ENCODE results near the gene VIM.
"Not testable (repeated sequence)": the region's sequence is repeated elsewhere in the genome, so short reads cannot be mapped to it uniquely, and the experiment has no call there.

DNA sequence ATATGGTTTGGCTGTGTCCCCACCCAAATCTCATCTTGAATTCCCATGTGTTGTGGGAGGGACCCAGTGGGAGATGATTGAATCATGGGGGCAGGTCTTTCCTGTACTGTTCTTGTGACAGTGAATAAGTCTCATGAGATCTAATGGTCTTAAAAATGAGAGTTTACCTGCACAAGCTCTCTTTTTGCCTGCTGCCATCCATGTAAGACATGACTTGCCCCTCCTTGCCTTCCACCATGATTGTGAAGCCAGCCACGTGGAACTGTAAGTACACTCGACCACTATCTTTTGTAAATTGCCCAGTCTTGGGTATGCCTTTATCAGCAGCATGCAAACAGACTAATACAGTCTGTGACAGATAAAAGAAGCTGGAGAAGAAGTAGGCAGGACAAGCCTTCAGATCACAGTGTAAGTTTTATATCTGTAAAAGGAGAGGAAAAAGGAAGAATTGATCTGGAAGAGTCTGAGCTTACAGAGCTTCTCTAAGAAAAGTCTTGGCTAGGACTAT lies 26.6 kb downstream of the VIM start:
- TF ChIP-seq, protein P1, sequence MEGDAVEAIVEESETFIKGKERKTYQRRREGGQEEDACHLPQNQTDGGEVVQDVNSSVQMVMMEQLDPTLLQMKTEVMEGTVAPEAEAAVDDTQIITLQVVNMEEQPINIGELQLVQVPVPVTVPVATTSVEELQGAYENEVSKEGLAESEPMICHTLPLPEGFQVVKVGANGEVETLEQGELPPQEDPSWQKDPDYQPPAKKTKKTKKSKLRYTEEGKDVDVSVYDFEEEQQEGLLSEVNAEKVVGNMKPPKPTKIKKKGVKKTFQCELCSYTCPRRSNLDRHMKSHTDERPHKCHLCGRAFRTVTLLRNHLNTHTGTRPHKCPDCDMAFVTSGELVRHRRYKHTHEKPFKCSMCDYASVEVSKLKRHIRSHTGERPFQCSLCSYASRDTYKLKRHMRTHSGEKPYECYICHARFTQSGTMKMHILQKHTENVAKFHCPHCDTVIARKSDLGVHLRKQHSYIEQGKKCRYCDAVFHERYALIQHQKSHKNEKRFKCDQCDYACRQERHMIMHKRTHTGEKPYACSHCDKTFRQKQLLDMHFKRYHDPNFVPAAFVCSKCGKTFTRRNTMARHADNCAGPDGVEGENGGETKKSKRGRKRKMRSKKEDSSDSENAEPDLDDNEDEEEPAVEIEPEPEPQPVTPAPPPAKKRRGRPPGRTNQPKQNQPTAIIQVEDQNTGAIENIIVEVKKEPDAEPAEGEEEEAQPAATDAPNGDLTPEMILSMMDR (IDR thresholded peaks at IDR 0.05; ENCODE audit: poor library complexity) = not testable (repeated sequence)
- not testable (repeated sequence) for TF ChIP-seq EZH2 (IDR thresholded peaks at IDR 0.05; ENCODE audit: borderline replicate concordance); EZH2phosphoT487 (IDR thresholded peaks at IDR 0.05; ENCODE audit: low read depth, severe bottlenecking, unreplicated experiment)
